ENCODE measurements around the gene SIM1. TPM values are rescaled to one million over a fixed set of nuclear protein-coding genes. Genes with fewer than 3 reads are reported as not detected.

SIM1 gene
- total RNA-seq, 1 donor from 2014 or later = not detected

GRCh38 chr6:100393493-100393892 lies 71.2 kb downstream of the SIM1 start:
- intact Hi-C loops (cut with DNase I) = no loop called here
- Histone ChIP-seq H3K4me1 (no peaks in the 10 kb centered on the region), H3K27ac (no peak overlapping the region), H3K9me3 (no peaks in the 10 kb centered on the region), H3K36me3 (no peaks in the 10 kb centered on the region), H3K4me3 (no peak overlapping the region), H3K27me3 (no peaks in the 10 kb centered on the region)
- no peak for DNase-seq (ENCODE audit: low spot score in 2 of 2)
- no peak for TF ChIP-seq CTCF (IDR thresholded peaks at IDR 0.05)

- no peak for DNase-seq (ENCODE audit: low spot score in 2 of 2)
- no peak for TF ChIP-seq CTCF (IDR thresholded peaks at IDR 0.05)
- Histone ChIP-seq H3K4me1 (no peaks in the 10 kb centered on the region), H3K36me3 (no peaks in the 10 kb centered on the region), H3K4me3 (no peak overlapping the region), H3K27me3 (no peaks in the 10 kb centered on the region), H3K27ac (no peak overlapping the region), H3K9me3 (no peaks in the 10 kb centered on the region)
- intact Hi-C loops (cut with DNase I) = no loop called here
Observed at GRCh38 chr6:100392423-100392822, 72.3 kb downstream of the SIM1 start.

GRCh38 chr6:100388868-100389519 lies 75.7 kb downstream of the SIM1 start:
- Histone ChIP-seq H3K4me3 (no peak overlapping the region), H3K36me3 (no peaks in the 10 kb centered on the region), H3K27me3 (no peaks in the 10 kb centered on the region), H3K4me1 (no peaks in the 10 kb centered on the region), H3K27ac (no peak overlapping the region), H3K9me3 (no peaks in the 10 kb centered on the region)
- intact Hi-C loops (cut with DNase I) = no loop called here
- no peak for DNase-seq (ENCODE audit: low spot score in 2 of 2)
- no peak for TF ChIP-seq CTCF (IDR thresholded peaks at IDR 0.05)

- H3K27ac ChIP-seq = no peak overlapping the region
- intact Hi-C loops (cut with DNase I) = no loop called here
- peaks cover 0 to 2% of the 10 kb centered on the region in 2 donors for H3K4me1 ChIP-seq
- H3K36me3 ChIP-seq = no peaks in the 10 kb centered on the region
- H3K27me3 ChIP-seq = no peaks in the 10 kb centered on the region
- TF ChIP-seq CTCF (IDR thresholded peaks at IDR 0.05) = no peak
- H3K4me3 ChIP-seq = no peak overlapping the region
- no peaks in the 10 kb centered on the region for H3K9me3 ChIP-seq
- DNase-seq (ENCODE audit: low spot score in 2 of 2) = no peak
Observed at GRCh38 chr6:100382767-100383195, 81.9 kb downstream of the SIM1 start.

- Histone ChIP-seq H3K27ac (no peak overlapping the region), H3K4me1 (peaks cover 0 to 2% of the 10 kb centered on the region in 2 donors), H3K4me3 (no peak overlapping the region), H3K36me3 (no peaks in the 10 kb centered on the region), H3K9me3 (no peaks in the 10 kb centered on the region), H3K27me3 (no peaks in the 10 kb centered on the region)
- intact Hi-C loops (cut with DNase I) = no loop called here
- DNase-seq (ENCODE audit: low spot score in 2 of 2) = no peak
- TF ChIP-seq CTCF (IDR thresholded peaks at IDR 0.05) = no peak
Observed at GRCh38 chr6:100382031-100382430, 82.7 kb downstream of the SIM1 start.

- Histone ChIP-seq H3K36me3 (no peaks in the 10 kb centered on the region), H3K27me3 (no peaks in the 10 kb centered on the region), H3K4me1 (peaks cover 0 to 2% of the 10 kb centered on the region in 2 donors), H3K9me3 (no peaks in the 10 kb centered on the region), H3K27ac (no peak overlapping the region), H3K4me3 (no peak overlapping the region)
- no peak for DNase-seq (ENCODE audit: low spot score in 2 of 2)
- intact Hi-C loops (cut with DNase I) = no loop called here
- TF ChIP-seq CTCF (IDR thresholded peaks at IDR 0.05) = no peak
Observed at GRCh38 chr6:100381111-100381510, 83.6 kb downstream of the SIM1 start.
